ENCODE data around the gene KCNMB3. TPM values are rescaled to one million over a fixed set of nuclear protein-coding genes. Genes with fewer than 3 reads are reported as not detected.

The KCNMB3 gene
- total and polyA plus RNA-seq, 2 of the 8 experiments (the other 6 are each of a cell fraction or from before 2014, with no cell fraction given) = 1.7 to 2.0 TPM

GRCh38 chr3:179223548-179223947 lies 27.4 kb downstream of the KCNMB3 start:
- H2AFZ ChIP-seq (ENCODE audit: low read length) = no peak overlapping the region
- FAIRE-seq = no peak
- no peak overlapping the region for H3K4me2 ChIP-seq (ENCODE audit: insufficient read depth in 1 of 2, low read depth in 2 of 2, low read length in 2 of 2)

More at GRCh38 chr3:179223548-179223947, 27.4 kb downstream of the KCNMB3 start:
- H2BK15ac ChIP-seq (ENCODE audit: low read length) = no peak overlapping the region
- no peaks in the 10 kb centered on the region for H3K27me3 ChIP-seq (replicated peaks in 1 of 4; ENCODE audit: control insufficient read depth in 3 of 4, extremely low read depth in 1 of 4, insufficient read depth in 3 of 4, low read length in 3 of 4)
- H3K4me1 ChIP-seq (replicated peaks in 1 of 4; ENCODE audit: control insufficient read depth in 3 of 4, insufficient read depth in 4 of 4, low read length in 3 of 4) = peaks cover 0 to 4% (median 0%) of the 10 kb centered on the region in 4 experiments; a peak in 1 of 7 replicates
- H3K4ac ChIP-seq (replicated peaks; ENCODE audit: insufficient read length, low read depth, low read length) = no peak overlapping the region
- CTCF ChIA-PET (ENCODE audit: partially characterized antibody) = interaction anchor here (0.8 to 1.0 kb wide), 2 partner anchors 16 to 155 kb away, joined by 3 read pairs; no protein-coding TSS in a partner anchor
- no peak overlapping the region for H3K14ac ChIP-seq (ENCODE audit: insufficient read length)
- WGBS, 2 experiments (ENCODE audit: extremely low coverage in 1 of 2, insufficient coverage in 1 of 2, insufficient read length in 1 of 2, insufficient replicate concordance in 2 of 2, low coverage in 1 of 2, low lambda C conversion rate in 2 of 2, missing lambda C conversion rate in 1 of 2) = 91% methylated on average over 2 of the region's 2 CpGs; no CpG with 5 or more reads in 1 of the 2 experiments
- no peaks in the 10 kb centered on the region for H3K79me1 ChIP-seq (ENCODE audit: low read depth, low read length)
- no peak overlapping the region for H3K4me3 ChIP-seq (ENCODE audit: extremely low read depth in 1 of 4, insufficient read depth in 2 of 4, low read depth in 3 of 4, low read length in 4 of 4)
- no peak overlapping the region for H2BK12ac ChIP-seq (ENCODE audit: low read depth, low read length)
- H3K9me3 ChIP-seq (ENCODE audit: insufficient read depth in 2 of 2, low read depth in 1 of 2, low read length in 1 of 2) = no peaks in the 10 kb centered on the region
- POLR2A ChIA-PET (ENCODE audit: partially characterized antibody) = no interaction called here
- H4K91ac ChIP-seq (replicated peaks; ENCODE audit: insufficient read length, low read length) = no peak overlapping the region
- H2BK5ac ChIP-seq (ENCODE audit: low read depth, low read length) = no peak overlapping the region
- no peak overlapping the region for H3K56ac ChIP-seq (replicated peaks; ENCODE audit: insufficient read length, low read depth, low read length)
- no peak overlapping the region for H3K23ac ChIP-seq (ENCODE audit: insufficient read length)
- peaks cover 0 to 19% (median 0%) of the 10 kb centered on the region in 4 experiments; a peak in 2 of 8 replicates for H3K36me3 ChIP-seq (ENCODE audit: control insufficient read depth in 2 of 4, insufficient read depth in 4 of 4, low read length in 3 of 4)
- H2BK120ac ChIP-seq (replicated peaks; ENCODE audit: low read depth, low read length) = no peak overlapping the region
- no peak for DNase-seq (ENCODE audit: low read depth in 1 of 2, low spot score in 2 of 2)
- no peak overlapping the region for H3K9ac ChIP-seq (replicated peaks in 1 of 4; ENCODE audit: extremely low read depth in 1 of 4, low read depth in 3 of 4, low read length in 3 of 4)
- H4K20me1 ChIP-seq (replicated peaks in 1 of 2; ENCODE audit: control insufficient read depth in 1 of 2, insufficient read depth in 2 of 2, low read length in 2 of 2) = no peaks in the 10 kb centered on the region
- no peaks in the 10 kb centered on the region for H3K79me2 ChIP-seq (ENCODE audit: control insufficient read depth in 1 of 2, insufficient read depth in 2 of 2, low read length in 2 of 2)
- no peak overlapping the region for H4K8ac ChIP-seq (ENCODE audit: extremely low read depth, insufficient read depth, low read length)
- H3K18ac ChIP-seq (ENCODE audit: extremely low read depth, low read length) = no peak overlapping the region
- TF ChIP-seq SAP30 (IDR thresholded peaks at IDR 0.05; ENCODE audit: insufficient read depth, insufficient replicate concordance, low read length) = no peak
- no peak for TF ChIP-seq POLR2AphosphoS5 (IDR thresholded peaks at IDR 0.05; ENCODE audit: low read depth, low read length)
- no peak for TF ChIP-seq EP300 (IDR thresholded peaks at IDR 0.05; ENCODE audit: borderline replicate concordance in 1 of 2, low read depth in 2 of 2, low read length in 2 of 2)
- TF ChIP-seq RNF2 (IDR thresholded peaks at IDR 0.05; ENCODE audit: borderline replicate concordance, low read depth, low read length, missing control alignments, poor library complexity, severe bottlenecking) = no peak
- no peak overlapping the region for H3K27ac ChIP-seq (ENCODE audit: low read depth, low read length)
- no peak overlapping the region for H2AK5ac ChIP-seq (ENCODE audit: low read depth, low read length)
- H2BK20ac ChIP-seq (ENCODE audit: low read length) = no peak overlapping the region
- no peak overlapping the region for H4K5ac ChIP-seq (ENCODE audit: insufficient read length, low read depth, low read length)
- no peaks in the 10 kb centered on the region for H3K23me2 ChIP-seq (ENCODE audit: low read depth, low read length)
